ENCODE data around the gene STAB2.

STAB2 gene

GRCh38 chr12:103785243-103786031, 198.4 kb downstream of the STAB2 start:
- Histone ChIP-seq H3K36me3 (ENCODE audit: insufficient read depth) (no peaks in the 10 kb centered on the region), H3K4me2 (no peak overlapping the region), H3K79me2 (ENCODE audit: insufficient read depth, low read depth) (no peaks in the 10 kb centered on the region), H3K9ac (no peak overlapping the region), H3K4me1 (ENCODE audit: low read depth, poor library complexity, severe bottlenecking) (no peaks in the 10 kb centered on the region), H3K4me3 (IDR thresholded peaks at IDR 0.05; ENCODE audit: insufficient read depth, low read depth, low read length) (no peak overlapping the region), H4K20me1 (ENCODE audit: insufficient read depth) (no peaks in the 10 kb centered on the region), H3K27ac (no peak overlapping the region), H3K27me3 (ENCODE audit: insufficient read depth, low read depth) (no peaks in the 10 kb centered on the region), H2AFZ (ENCODE audit: low read depth) (no peak overlapping the region)
- TF ChIP-seq CTCF (conservative IDR thresholded peaks at IDR 0.05; ENCODE audit: low read depth, low read length) = no peak

- H3K4me1 ChIP-seq (ENCODE audit: low read depth, poor library complexity, severe bottlenecking) = no peaks in the 10 kb centered on the region
- no peak overlapping the region for H2AFZ ChIP-seq (ENCODE audit: low read depth)
- H4K20me1 ChIP-seq (ENCODE audit: insufficient read depth) = no peaks in the 10 kb centered on the region
- H3K4me2 ChIP-seq = no peak overlapping the region
- H3K27ac ChIP-seq = no peak overlapping the region
- H3K4me3 ChIP-seq (IDR thresholded peaks at IDR 0.05; ENCODE audit: insufficient read depth, low read depth, low read length) = no peak overlapping the region
- TF ChIP-seq CTCF (conservative IDR thresholded peaks at IDR 0.05; ENCODE audit: low read depth, low read length) = no peak
- H3K9ac ChIP-seq = no peak overlapping the region
- no peaks in the 10 kb centered on the region for H3K79me2 ChIP-seq (ENCODE audit: insufficient read depth, low read depth)
- no peaks in the 10 kb centered on the region for H3K27me3 ChIP-seq (ENCODE audit: insufficient read depth, low read depth)
- no peaks in the 10 kb centered on the region for H3K36me3 ChIP-seq (ENCODE audit: insufficient read depth)
Observed at GRCh38 chr12:103786201-103786600, 199.1 kb downstream of the STAB2 start.

- Histone ChIP-seq H3K4me2 (no peak overlapping the region), H3K4me1 (ENCODE audit: low read depth, poor library complexity, severe bottlenecking) (no peaks in the 10 kb centered on the region), H3K9ac (no peak overlapping the region)
Observed at GRCh38 chr12:103791350-103791920, 204.4 kb downstream of the STAB2 start.

GRCh38 chr12:103793046-103793445, 206.0 kb downstream of the STAB2 start:
- Histone ChIP-seq H3K4me1 (ENCODE audit: low read depth, poor library complexity, severe bottlenecking) (no peaks in the 10 kb centered on the region), H3K4me3 (IDR thresholded peaks at IDR 0.05; ENCODE audit: insufficient read depth, low read depth, low read length) (no peak overlapping the region), H3K27me3 (ENCODE audit: insufficient read depth, low read depth) (no peaks in the 10 kb centered on the region), H2AFZ (ENCODE audit: low read depth) (no peak overlapping the region), H3K9ac (no peak overlapping the region), H3K4me2 (no peak overlapping the region), H3K79me2 (ENCODE audit: insufficient read depth, low read depth) (no peaks in the 10 kb centered on the region), H4K20me1 (ENCODE audit: insufficient read depth) (no peaks in the 10 kb centered on the region), H3K36me3 (ENCODE audit: insufficient read depth) (no peaks in the 10 kb centered on the region), H3K27ac (no peak overlapping the region)
- TF ChIP-seq CTCF (conservative IDR thresholded peaks at IDR 0.05; ENCODE audit: low read depth, low read length) = no peak

More at GRCh38 chr12:103791350-103791920, 204.4 kb downstream of the STAB2 start:
- no peaks in the 10 kb centered on the region for H3K27me3 ChIP-seq (ENCODE audit: insufficient read depth, low read depth)
- H2AFZ ChIP-seq (ENCODE audit: low read depth) = no peak overlapping the region
- TF ChIP-seq CTCF (conservative IDR thresholded peaks at IDR 0.05; ENCODE audit: low read depth, low read length) = no peak
- no peaks in the 10 kb centered on the region for H4K20me1 ChIP-seq (ENCODE audit: insufficient read depth)
- H3K36me3 ChIP-seq (ENCODE audit: insufficient read depth) = no peaks in the 10 kb centered on the region
- H3K27ac ChIP-seq = no peak overlapping the region
- no peak overlapping the region for H3K4me3 ChIP-seq (IDR thresholded peaks at IDR 0.05; ENCODE audit: insufficient read depth, low read depth, low read length)
- no peaks in the 10 kb centered on the region for H3K79me2 ChIP-seq (ENCODE audit: insufficient read depth, low read depth)

Data from KMS-11 (cell line).